BLaER1 treated with 17β-estradiol and CSF1 and Interleukin-3, amounts not matched to agents 10 nM and 100 nM (cell line): ENCODE measurements around the gene DENND6A.

Experiments
- H3K27ac ChIP-seq, 11 experiments: shearing (Covaris generic); formaldehyde crosslinking; 2 replicates each; pipeline ENCODE4 v1.8.1; 2022
- H3K27me3 ChIP-seq, 11 experiments: shearing (Covaris generic); formaldehyde crosslinking; 2 replicates each; pipeline ENCODE4 v1.8.1; 2022
- H3K36me3 ChIP-seq, 11 experiments: shearing (Covaris generic); formaldehyde crosslinking; 2 replicates each; pipeline ENCODE4 v1.8.1; 2022
- H3K4me1 ChIP-seq, 10 experiments: shearing (Covaris generic); formaldehyde crosslinking; 2 replicates each; pipeline ENCODE4 v1.8.1; 2022
- H3K4me2 ChIP-seq, 11 experiments: shearing (Covaris generic); formaldehyde crosslinking; 2 replicates each; pipeline ENCODE4 v1.8.1; 2022
- H3K4me3 ChIP-seq, 10 experiments: shearing (Covaris generic); formaldehyde crosslinking; 2 replicates each; pipeline ENCODE4 v1.8.1; 2022
- H3K9ac ChIP-seq, 11 experiments: shearing (Covaris generic); formaldehyde crosslinking; 2 replicates each; pipeline ENCODE4 v1.8.1; 2022
- H3K9me3 ChIP-seq, 11 experiments: shearing (Covaris generic); formaldehyde crosslinking; replicated peaks in 1 of 11; 2 replicates each; pipeline ENCODE4 v1.8.1; 2022
- H4K20me1 ChIP-seq, 11 experiments: shearing (Covaris generic); formaldehyde crosslinking; 2 replicates each; pipeline ENCODE4 v1.8.1; 2022
- Cebpa-rat ChIP-seq, 11 experiments: shearing (Covaris generic); IDR thresholded peaks; 2 replicates each; pipeline ENCODE4 v1.8.1; 2022

Gene DENND6A

GRCh38 chr3:57583544-57583943 is 109.3 kb downstream of the DENND6A start:
- Histone ChIP-seq H4K20me1 (peaks cover 69 to 100% (median 98%) of the 10 kb centered on the region in 11 experiments), H3K9me3 (no peaks in the 10 kb centered on the region), H3K27ac (no peak overlapping the region), H3K4me3 (no peak overlapping the region), H3K9ac (no peak overlapping the region; a peak in 1 of 22 replicates), H3K4me2 (0 out of 22 replicates have a peak overlapping the region, but pooled peaks of 1 of the 11 experiments have one; percentile 6), H3K27me3 (no peaks in the 10 kb centered on the region), H3K4me1 (peaks cover 9 to 29% (median 16%) of the 10 kb centered on the region in 10 experiments; a peak in 19 of 20 replicates), H3K36me3 (peaks cover 67 to 93% (median 78%) of the 10 kb centered on the region in 11 experiments)
- TF ChIP-seq Cebpa-rat (IDR thresholded peaks at IDR 0.05) = no peak

DNA sequence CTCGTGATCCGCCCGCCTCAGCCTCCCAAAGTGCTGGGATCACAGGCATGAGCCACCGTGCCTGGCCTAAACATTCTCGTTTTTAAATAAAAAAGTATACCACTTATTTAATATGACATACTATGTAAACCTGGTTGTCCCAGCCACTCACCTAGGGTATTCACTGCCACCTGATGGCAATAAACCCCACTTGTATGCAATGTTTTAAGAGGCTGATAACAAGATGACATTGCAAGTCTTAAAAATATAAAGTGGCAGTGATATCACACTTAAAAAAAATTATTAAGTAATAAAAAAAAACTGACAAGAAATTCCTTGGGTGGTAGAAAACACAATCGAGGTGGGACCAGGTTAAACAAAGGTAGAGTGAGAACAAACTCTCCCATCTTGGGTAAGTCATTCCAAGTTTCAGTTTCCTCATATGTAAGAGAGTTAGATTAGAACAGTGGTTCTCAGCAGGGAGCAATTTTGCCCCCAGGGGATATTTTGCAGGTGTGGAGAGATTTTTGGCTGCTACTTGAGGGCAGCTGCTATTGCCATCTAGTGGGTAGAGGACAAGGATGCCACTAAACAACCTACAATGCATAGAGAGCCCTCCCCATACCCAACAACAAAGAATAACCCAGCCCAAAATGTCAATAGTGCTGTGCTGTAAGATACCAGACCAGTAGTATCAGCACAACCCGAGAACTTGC is 110.3 kb downstream of the DENND6A start:
- Histone ChIP-seq H3K27me3 (no peaks in the 10 kb centered on the region), H3K9ac (0 out of 22 replicates have a peak overlapping the region, but pooled peaks of 1 of the 11 experiments have one; percentile 4), H3K4me2 (peak overlapping the region in 6 of 11 experiments; percentile 0 to 37 (median 11); a peak in 5 of 22 replicates), H3K27ac (no peak overlapping the region), H3K9me3 (no peaks in the 10 kb centered on the region), H3K4me1 (peaks cover 14 to 30% (median 20%) of the 10 kb centered on the region in 10 experiments; a peak in 19 of 20 replicates), H3K36me3 (peaks cover 72 to 93% (median 86%) of the 10 kb centered on the region in 11 experiments), H4K20me1 (peaks cover 61 to 100% (median 93%) of the 10 kb centered on the region in 11 experiments), H3K4me3 (no peak overlapping the region)
- TF ChIP-seq Cebpa-rat (IDR thresholded peaks at IDR 0.05) = no peak

- Histone ChIP-seq H3K27me3 (no peaks in the 10 kb centered on the region), H3K36me3 (peaks cover 86 to 100% (median 97%) of the 10 kb centered on the region in 11 experiments), H3K9me3 (no peaks in the 10 kb centered on the region), H3K27ac (peak overlapping the region in 6 of 11 experiments; percentile 1 to 36 (median 32); a peak in 8 of 22 replicates), H4K20me1 (peaks cover 19 to 98% (median 80%) of the 10 kb centered on the region in 11 experiments; a peak in 21 of 22 replicates), H3K4me2 (peak overlapping the region; percentile 3 to 82 (median 71); a peak in 19 of 22 replicates), H3K4me3 (peak overlapping the region in 2 of 10 experiments; percentile 15 to 33; a peak in 3 of 20 replicates), H3K4me1 (peaks cover 12 to 37% (median 32%) of the 10 kb centered on the region in 10 experiments; a peak in 19 of 20 replicates), H3K9ac (peak overlapping the region in 3 of 11 experiments; percentile 7 to 15 (median 9); a peak in 4 of 22 replicates)
- no peak for TF ChIP-seq Cebpa-rat (IDR thresholded peaks at IDR 0.05)
Measured at GRCh38 chr3:57577801-57578200, 115.1 kb downstream of the DENND6A start.

GRCh38 chr3:57575966-57576626 is 116.8 kb downstream of the DENND6A start:
- no peaks in the 10 kb centered on the region for H3K27me3 ChIP-seq
- H3K4me2 ChIP-seq = peak overlapping the region in 4 of 11 experiments; percentile 71 to 82 (median 78); a peak in 6 of 22 replicates
- peaks cover 12 to 34% (median 29%) of the 10 kb centered on the region in 10 experiments; a peak in 19 of 20 replicates for H3K4me1 ChIP-seq
- H3K36me3 ChIP-seq = peaks cover 86 to 100% (median 97%) of the 10 kb centered on the region in 11 experiments
- no peak overlapping the region; a peak in 1 of 22 replicates for H3K27ac ChIP-seq
- H4K20me1 ChIP-seq = peaks cover 7 to 97% (median 74%) of the 10 kb centered on the region in 11 experiments; a peak in 19 of 22 replicates
- H3K9ac ChIP-seq = no peak overlapping the region
- 0 out of 22 replicates have a peak, but pooled peaks of 1 of the 11 experiments have one; percentile 12 for TF ChIP-seq Cebpa-rat (IDR thresholded peaks at IDR 0.05)
- H3K9me3 ChIP-seq = no peaks in the 10 kb centered on the region
- no peak overlapping the region for H3K4me3 ChIP-seq
